KOPT-K1 (cell line): ENCODE measurements around the gene CTNNA3.

ENCODE experiments used
- H3K27ac ChIP-seq: fragments of 200-600 bp; sonication (generic); 2 replicates; pipeline ENCODE4 v1.5.1; 2016; ENCODE audit warnings: antibody characterized with exemption, mild to moderate bottlenecking, low read depth, low read length; ENCODE audit not compliant: poor library complexity, severe bottlenecking
- H3K36me3 ChIP-seq: fragments of 200-600 bp; sonication (generic); 2 replicates; pipeline ENCODE4 v1.5.1; 2017; ENCODE audit warnings: antibody characterized with exemption, mild to moderate bottlenecking, low read length, moderate library complexity; ENCODE audit not compliant: insufficient read depth
- H3K9me3 ChIP-seq: fragments of 200-600 bp; sonication (generic); 2 replicates; pipeline ENCODE4 v1.5.1; 2017; ENCODE audit warnings: antibody characterized with exemption, low read length, mild to moderate bottlenecking; ENCODE audit not compliant: insufficient read depth, poor library complexity, severe bottlenecking

Gene CTNNA3

DNA sequence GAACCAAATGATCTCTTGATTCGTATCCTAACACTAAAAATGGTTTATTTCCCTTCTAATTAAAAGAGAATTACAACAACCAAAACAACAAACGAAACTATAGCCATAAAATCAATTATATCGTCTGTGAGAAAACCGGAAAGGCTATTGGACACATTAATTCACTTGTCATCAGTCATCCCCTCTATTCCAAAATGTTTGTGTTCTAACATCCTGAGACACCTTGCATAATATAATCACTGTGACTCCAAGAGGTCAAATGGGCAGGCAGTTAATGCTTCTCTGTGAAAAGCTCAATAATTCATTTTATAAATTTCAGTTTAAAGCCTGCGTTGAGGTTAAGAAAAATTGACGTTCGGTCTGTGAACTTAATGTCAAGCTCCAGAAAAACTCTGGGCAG lies 770.6 kb downstream of the CTNNA3 start:
- Histone ChIP-seq H3K9me3 (no peaks in the 10 kb centered on the region), H3K36me3 (no peaks in the 10 kb centered on the region), H3K27ac (no peak overlapping the region)

DNA sequence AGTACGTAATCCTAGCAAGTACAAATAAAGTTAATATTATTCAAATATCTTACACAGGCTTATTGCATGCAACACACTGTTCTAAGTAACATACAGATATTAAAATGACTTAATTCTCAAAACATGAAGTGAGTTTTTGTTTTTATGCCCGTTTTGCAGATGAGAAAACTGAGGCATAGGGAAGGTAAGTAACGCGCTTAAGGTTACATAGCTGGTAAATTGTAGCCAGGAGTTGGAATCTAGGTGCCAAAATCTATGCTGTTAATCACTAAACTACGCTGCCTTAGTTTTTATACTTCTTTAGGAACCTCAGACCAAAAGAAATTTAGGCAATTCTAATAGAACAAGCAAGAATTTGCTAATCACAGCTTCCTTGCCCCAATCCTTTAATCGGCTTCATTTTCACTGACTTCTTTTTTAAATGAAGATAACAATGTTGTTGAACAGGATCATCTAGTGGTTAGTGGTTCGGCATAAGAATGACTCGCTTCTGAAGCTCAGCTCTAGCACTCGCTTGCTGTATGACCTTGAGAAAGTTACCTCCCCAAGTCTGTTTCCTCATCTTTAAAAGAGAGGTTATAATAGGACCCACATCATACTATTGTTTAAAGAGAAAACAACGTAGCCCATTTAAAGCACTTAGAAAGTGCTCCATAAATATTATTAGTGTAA lies 771.2 kb downstream of the CTNNA3 start:
- Histone ChIP-seq H3K36me3 (no peaks in the 10 kb centered on the region), H3K9me3 (no peaks in the 10 kb centered on the region), H3K27ac (no peak overlapping the region)

DNA sequence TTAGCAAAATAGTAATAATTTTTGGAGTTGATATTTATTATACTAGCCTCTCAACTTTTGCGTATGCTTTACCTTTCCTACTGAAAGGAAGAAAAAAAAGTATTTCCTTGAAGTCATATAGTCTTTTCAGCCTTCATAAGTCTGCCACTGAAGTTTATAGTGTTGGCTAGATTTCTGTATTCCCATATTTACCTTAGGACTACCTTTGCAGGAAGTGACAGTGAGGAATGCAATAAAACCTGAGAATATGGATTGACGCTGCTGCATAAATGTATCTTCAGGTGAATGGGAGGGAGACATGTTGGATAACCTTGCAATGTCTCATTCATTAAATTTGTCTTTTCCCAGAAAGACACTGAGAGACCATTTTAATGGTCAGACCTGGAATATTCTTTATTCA lies 776.7 kb downstream of the CTNNA3 start:
- Histone ChIP-seq H3K27ac (no peak overlapping the region), H3K36me3 (no peaks in the 10 kb centered on the region), H3K9me3 (no peaks in the 10 kb centered on the region)

DNA sequence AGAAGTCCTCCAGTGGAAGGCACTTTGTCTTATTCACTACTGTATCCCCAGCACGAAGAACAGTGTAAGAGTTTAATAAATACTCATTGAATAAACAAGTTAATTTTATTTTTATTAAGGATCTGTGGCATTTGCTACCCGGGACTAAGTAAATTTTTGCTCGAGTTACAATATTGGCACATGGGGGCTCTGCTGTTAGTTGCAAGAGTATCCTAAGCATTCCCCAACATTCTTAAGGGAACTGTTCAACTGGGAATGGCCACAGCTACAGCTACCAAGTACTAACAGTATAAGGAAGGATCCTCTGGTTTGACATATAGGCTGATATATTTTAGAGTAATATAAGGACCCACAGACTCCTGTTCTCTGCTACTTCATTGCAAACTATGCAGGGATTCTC lies 778.9 kb downstream of the CTNNA3 start:
- Histone ChIP-seq H3K27ac (no peak overlapping the region), H3K9me3 (no peaks in the 10 kb centered on the region), H3K36me3 (no peaks in the 10 kb centered on the region)

DNA sequence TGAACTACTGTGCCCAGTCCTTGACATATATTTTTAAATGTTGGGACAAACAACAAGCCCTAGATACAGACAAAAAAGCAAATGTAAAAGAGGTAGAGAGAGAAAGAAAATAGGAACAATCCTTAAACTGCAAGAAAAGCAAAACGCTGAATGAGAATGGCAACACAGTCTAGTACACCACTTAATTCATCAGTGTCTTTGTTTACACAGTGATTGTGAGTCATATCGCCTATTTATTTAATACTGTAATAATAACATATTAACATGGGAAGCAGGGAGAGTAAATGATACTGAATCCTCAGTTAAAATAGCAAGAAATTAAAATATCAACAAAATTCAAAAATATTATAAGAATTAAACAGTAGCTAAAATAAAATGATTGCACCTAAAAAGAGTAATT lies 780.0 kb downstream of the CTNNA3 start:
- Histone ChIP-seq H3K9me3 (no peaks in the 10 kb centered on the region), H3K27ac (no peak overlapping the region), H3K36me3 (no peaks in the 10 kb centered on the region)

DNA sequence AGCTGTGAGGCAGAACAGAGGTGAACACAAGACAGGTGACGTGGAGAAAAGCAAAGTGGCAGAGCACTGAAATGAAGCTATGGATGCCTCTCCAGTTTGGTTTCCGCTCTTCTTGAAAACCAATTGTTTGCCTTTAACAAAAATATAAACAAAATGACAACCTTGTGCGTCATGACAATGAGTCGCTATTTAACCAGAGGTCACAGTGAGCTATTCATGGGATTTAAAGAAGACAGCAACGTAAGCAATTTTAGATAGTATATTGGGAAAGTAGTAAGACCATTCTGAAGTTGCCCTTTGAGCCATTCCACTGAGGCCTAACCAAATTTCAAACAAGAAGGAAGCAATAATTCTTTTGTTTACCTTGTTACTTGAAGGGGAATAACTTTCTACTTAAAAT lies 785.3 kb downstream of the CTNNA3 start:
- Histone ChIP-seq H3K36me3 (no peaks in the 10 kb centered on the region), H3K9me3 (no peaks in the 10 kb centered on the region), H3K27ac (no peak overlapping the region)

DNA sequence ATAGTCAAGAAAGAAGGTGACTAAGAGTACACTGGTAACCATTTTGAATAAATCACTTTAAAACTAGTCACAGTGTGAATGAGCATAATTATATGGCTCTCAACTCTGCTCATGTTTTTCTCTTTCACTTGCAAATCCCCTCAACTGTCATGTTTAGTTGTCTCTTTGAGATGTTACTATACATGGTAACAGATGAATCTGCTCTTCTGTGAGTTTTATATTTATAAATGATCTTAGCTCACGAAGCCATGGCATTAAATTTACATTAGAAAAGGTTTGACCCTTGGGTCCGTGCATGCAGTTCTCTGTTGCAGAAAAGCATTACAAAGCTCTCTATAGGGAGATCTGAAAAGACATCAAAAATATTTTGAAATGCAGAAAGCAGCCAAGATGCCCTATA lies 803.1 kb downstream of the CTNNA3 start:
- no peak overlapping the region for H3K27ac ChIP-seq

DNA sequence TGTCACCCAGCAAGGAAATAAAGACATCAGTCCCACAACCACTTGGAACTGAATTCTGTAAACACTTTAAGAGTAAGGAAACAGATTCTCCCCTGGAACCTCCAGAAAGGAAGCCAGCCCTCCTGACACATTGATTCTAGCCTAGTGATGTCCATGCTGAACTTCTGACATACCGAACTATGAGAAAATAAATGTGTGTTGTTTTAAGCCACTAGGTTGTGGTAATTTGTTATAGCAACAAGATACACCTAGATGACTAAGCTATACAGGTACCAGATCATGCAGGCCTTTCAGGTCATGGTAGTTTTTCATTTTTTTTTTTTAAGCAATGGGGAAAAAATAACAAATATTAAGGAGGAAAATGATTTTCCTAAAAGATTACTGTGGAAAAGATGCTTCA lies 807.8 kb downstream of the CTNNA3 start:
- Histone ChIP-seq H3K36me3 (no peaks in the 10 kb centered on the region), H3K27ac (no peak overlapping the region), H3K9me3 (no peaks in the 10 kb centered on the region)

More for the DNA sequence above, 803.1 kb downstream of the CTNNA3 start:
- H3K36me3 ChIP-seq = no peaks in the 10 kb centered on the region
- H3K9me3 ChIP-seq = peaks cover under 1% of the 10 kb centered on the region

DNA sequence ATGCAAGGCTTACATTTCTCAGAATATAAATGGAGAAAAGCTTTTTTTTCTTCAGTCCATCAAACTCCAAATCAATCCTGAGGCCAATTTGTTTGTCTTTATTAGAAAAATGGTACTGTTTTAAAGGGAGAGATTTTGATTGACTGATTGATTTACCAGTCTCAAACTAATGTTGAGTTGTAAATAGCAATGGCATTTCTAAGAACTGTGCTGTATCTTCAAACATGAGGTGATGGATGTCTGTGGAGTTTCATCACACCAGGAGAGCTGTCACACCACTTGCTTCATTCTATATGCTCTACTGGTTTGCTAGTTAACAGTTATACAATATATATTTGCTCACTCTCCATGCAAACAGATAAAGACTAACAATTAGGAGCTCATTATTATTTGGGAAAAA lies 809.1 kb downstream of the CTNNA3 start:
- Histone ChIP-seq H3K27ac (no peak overlapping the region), H3K9me3 (no peaks in the 10 kb centered on the region), H3K36me3 (no peaks in the 10 kb centered on the region)

DNA sequence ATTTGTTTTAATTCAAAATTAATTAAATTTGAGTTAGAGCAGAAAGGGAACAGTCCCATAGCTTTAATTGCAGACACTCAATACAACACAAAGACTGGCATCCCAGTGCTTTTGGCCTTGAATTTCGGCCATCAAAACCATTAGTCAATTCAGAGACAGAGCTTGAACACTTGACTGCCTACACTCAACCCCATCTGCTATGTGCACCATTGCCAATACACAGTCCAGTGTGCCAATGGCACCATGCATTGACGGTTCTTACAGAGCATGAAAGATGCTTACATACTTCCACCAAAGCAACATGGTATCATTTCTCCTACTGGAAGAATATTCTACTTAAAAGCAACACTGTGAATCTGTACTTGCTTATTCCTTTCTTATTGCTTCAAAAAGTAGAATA lies 813.7 kb downstream of the CTNNA3 start:
- H3K9me3 ChIP-seq = no peaks in the 10 kb centered on the region
- no peak overlapping the region for H3K27ac ChIP-seq
- no peaks in the 10 kb centered on the region for H3K36me3 ChIP-seq

DNA sequence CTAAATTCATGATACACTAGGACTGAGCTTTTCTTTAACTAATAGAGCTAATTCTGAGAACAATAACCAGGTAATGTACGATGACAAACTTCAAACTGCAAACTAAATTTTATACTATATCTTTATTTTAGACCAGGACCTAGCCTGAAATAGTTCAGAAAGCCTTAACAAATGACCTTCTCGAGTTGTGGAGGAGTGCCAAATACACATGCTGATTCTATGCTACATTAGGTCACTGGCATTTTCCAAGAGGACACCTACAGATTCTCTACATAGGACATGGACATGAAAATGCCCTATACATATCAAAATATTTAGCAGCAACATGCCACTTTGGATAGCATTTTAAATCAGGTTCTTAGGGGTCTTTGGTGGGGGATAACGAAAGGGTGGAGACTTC lies 814.2 kb downstream of the CTNNA3 start:
- Histone ChIP-seq H3K36me3 (no peaks in the 10 kb centered on the region), H3K27ac (no peak overlapping the region)

DNA sequence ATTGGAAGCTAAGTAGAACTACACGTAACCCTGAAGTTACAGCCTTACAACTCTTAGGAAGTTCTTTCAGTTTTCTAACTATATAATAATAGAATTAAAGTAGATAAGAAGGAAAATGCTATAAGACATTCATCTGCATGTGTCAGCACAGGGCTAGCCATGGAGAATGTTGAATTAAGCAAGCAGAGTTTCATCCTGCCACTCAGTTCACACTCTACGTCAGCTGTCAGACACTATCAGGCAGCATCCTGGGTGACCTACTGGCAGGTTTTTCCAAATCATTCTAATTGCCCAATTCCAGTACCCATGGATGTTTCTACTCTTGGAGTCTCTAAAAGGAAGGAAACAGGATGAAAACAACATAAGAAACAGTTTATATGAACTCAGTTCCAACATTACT lies 815.2 kb downstream of the CTNNA3 start:
- H3K9me3 ChIP-seq = no peaks in the 10 kb centered on the region
- no peaks in the 10 kb centered on the region for H3K36me3 ChIP-seq
- H3K27ac ChIP-seq = no peak overlapping the region

More for the DNA sequence above, 814.2 kb downstream of the CTNNA3 start:
- H3K9me3 ChIP-seq = no peaks in the 10 kb centered on the region

DNA sequence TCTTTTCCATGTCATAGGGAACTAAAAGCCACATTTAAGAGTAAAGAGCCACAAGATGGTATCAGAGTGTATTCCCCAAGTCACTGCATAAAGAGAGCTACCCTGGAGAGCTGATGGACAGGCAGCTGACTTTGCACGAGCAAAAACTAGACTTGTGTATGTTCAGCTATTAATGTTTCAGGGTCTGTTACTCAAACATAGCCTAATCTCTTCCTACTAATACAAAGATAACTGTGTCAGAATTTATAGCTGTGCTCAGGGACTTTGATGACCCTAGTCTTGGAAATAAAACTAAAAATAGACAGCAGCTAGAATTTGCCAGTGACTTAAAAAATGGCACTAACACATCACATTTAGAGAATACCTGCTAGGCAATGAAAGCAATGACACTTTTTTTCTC lies 815.7 kb downstream of the CTNNA3 start:
- no peaks in the 10 kb centered on the region for H3K36me3 ChIP-seq
- H3K9me3 ChIP-seq = no peaks in the 10 kb centered on the region
- no peak overlapping the region for H3K27ac ChIP-seq

DNA sequence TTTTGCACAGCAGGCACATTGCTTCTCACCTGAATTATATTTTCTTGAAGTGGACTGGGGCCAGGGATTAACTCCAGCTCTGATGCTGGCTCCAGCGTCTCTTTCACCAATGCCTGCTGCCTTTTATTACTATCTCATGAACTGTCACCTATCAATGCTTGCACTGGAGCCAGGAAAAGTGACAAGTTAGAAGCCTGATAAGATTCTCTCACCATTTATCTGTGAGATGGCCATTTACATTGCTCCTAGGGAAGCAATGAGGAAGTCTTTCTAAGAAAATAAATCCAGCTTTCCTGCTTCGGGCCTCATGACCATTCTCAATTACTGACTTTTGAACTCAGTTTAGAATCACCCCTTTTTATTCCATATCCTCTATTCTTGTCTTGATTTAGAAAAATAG lies 818.6 kb downstream of the CTNNA3 start:
- H3K27ac ChIP-seq = no peak overlapping the region
- no peaks in the 10 kb centered on the region for H3K36me3 ChIP-seq
- H3K9me3 ChIP-seq = no peaks in the 10 kb centered on the region

DNA sequence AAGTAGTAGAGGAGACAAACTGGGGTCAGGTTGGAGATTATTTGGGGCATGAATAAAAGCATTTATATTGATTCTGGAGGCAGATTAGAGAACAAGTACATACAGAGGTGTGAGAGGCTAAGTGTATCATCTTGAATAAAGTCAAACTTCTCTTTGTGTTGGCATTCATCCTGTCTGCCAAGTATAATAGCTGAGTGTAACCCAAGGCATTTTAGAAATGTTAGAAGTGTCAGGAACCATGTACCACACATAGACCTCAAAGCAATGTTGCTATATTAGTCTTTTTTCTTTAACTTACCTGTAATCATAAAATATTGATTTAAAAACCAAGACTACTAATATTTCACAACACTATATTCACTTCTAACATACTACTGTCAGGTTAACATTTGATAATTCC lies 826.4 kb downstream of the CTNNA3 start:
- H3K36me3 ChIP-seq = no peaks in the 10 kb centered on the region
- H3K27ac ChIP-seq = no peak overlapping the region

DNA sequence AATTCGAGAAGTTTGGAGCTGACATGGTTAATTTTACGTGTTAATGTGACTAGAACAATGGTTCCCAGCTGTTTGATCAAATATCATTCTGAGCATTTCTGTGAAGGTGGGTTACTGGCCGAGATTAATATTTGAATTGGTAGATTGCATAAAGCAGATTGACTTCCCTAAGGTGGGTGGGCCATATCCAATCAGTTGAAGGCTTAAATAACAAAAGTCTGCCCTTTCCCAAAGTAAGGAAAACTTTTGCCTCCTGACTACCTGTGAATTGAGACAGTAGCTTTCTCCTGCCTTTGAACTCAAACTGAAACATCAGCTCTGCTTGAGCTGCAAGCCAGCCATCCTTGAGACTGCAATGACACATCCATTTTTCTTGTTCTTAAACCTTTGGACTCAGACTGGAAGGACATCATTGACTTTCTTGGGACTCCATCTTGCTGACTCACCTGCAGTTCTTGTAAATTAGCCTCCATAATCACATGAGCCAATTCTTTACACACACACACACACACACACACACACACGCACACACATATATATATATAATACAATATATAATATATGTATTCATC lies 833.2 kb downstream of the CTNNA3 start:
- Histone ChIP-seq H3K36me3 (no peaks in the 10 kb centered on the region), H3K27ac (no peak overlapping the region), H3K9me3 (no peaks in the 10 kb centered on the region)

More for the DNA sequence above, 826.4 kb downstream of the CTNNA3 start:
- H3K9me3 ChIP-seq = no peaks in the 10 kb centered on the region
